WTC11 (cell line): ENCODE data around the gene TEX11. TPM values are rescaled to one million over a fixed set of nuclear protein-coding genes. Genes with fewer than 3 reads are reported as not detected.

Source experiments
- ATAC-seq: fragments of 200-7000 bp; cut with Tn5 transposase; 2 replicates; pipeline ENCODE4 v1.10.0; 2021; ENCODE audit warnings: mild to moderate bottlenecking, moderate library complexity
- CTCF ChIA-PET: fragments of 300-600 bp; sonication (Branson Sonifier 250); formaldehyde crosslinking; loops from one replicate; lab custom pipeline; 2021; ENCODE audit warnings: antibody characterized with exemption; lab: Charles Lee
- POLR2A ChIA-PET: fragments of 350-600 bp; sonication (Branson Sonifier 250); formaldehyde crosslinking; loops from one replicate; lab custom pipeline; 2021; ENCODE audit warnings: antibody characterized with exemption; lab: Charles Lee
- DNase-seq: peaks from one replicate; pipeline ENCODE4 v3.0.0; 2021; ENCODE audit warnings: low spot score
- H3K27ac Mint-ChIP-seq: 2 replicates; pipeline ENCODE4 v1.8.0; 2021; ENCODE audit warnings: mixed read lengths
- H3K27me3 Mint-ChIP-seq: 2 replicates; pipeline ENCODE4 v1.8.0; 2021; ENCODE audit warnings: low read depth, mild to moderate bottlenecking, moderate library complexity, mixed read lengths
- H3K36me3 Mint-ChIP-seq: 2 replicates; pipeline ENCODE4 v1.8.0; 2021; ENCODE audit warnings: mixed read lengths
- H3K4me1 Mint-ChIP-seq: 2 replicates; pipeline ENCODE4 v1.8.0; 2022; ENCODE audit warnings: mixed read lengths
- H3K4me3 Mint-ChIP-seq: 2 replicates; pipeline ENCODE4 v1.8.0; 2021; ENCODE audit warnings: mild to moderate bottlenecking, moderate library complexity, mixed read lengths
- H3K9me3 Mint-ChIP-seq: 2 replicates; pipeline ENCODE4 v1.8.0; 2021; ENCODE audit warnings: mixed read lengths
- CBFB ChIP-seq: sonication (generic); formaldehyde crosslinking; IDR thresholded peaks from 2 replicates; pipeline ENCODE4 v1.8.1; 2022; ENCODE audit warnings: mild to moderate bottlenecking, low read depth, missing genetic modification reagents
- CREM ChIP-seq: sonication (generic); formaldehyde crosslinking; IDR thresholded peaks from 2 replicates; pipeline ENCODE4 v1.8.1; 2022; ENCODE audit warnings: mild to moderate bottlenecking, missing genetic modification reagents, moderate library complexity
- E2F5 ChIP-seq: sonication (generic); formaldehyde crosslinking; IDR thresholded peaks from 2 replicates; pipeline ENCODE4 v1.8.1; 2022; ENCODE audit warnings: mild to moderate bottlenecking, moderate library complexity, missing genetic modification reagents
- FOXP1 ChIP-seq: sonication (generic); formaldehyde crosslinking; IDR thresholded peaks from 2 replicates; pipeline ENCODE4 v1.8.0; 2022; ENCODE audit warnings: missing genetic modification reagents, mild to moderate bottlenecking, moderate library complexity, borderline replicate concordance
- GTF2I ChIP-seq: fragments of 250-450 bp; sonication (Bioruptor Pico); conservative IDR thresholded peaks from 2 replicates; pipeline ENCODE4 v1.4.0; 2021; ENCODE audit warnings: mild to moderate bottlenecking
- HMGXB4 ChIP-seq: sonication (generic); formaldehyde crosslinking; IDR thresholded peaks from 2 replicates; pipeline ENCODE4 v1.8.1; 2023; ENCODE audit warnings: mild to moderate bottlenecking, moderate library complexity, missing genetic modification reagents
- JUN ChIP-seq: sonication (generic); formaldehyde crosslinking; IDR thresholded peaks from 2 replicates; pipeline ENCODE4 v1.8.0; 2023; ENCODE audit warnings: mild to moderate bottlenecking, missing genetic modification reagents
- MLX ChIP-seq: sonication (generic); formaldehyde crosslinking; IDR thresholded peaks from 2 replicates; pipeline ENCODE4 v1.8.1; 2023; ENCODE audit warnings: mild to moderate bottlenecking, missing genetic modification reagents, moderate library complexity
- PRDM15 ChIP-seq: sonication (generic); formaldehyde crosslinking; IDR thresholded peaks from 2 replicates; pipeline ENCODE4 v1.8.0; 2022; ENCODE audit warnings: missing genetic modification reagents
- PREB ChIP-seq: sonication (generic); formaldehyde crosslinking; IDR thresholded peaks from 2 replicates; pipeline ENCODE4 v1.8.1; 2022; ENCODE audit warnings: mild to moderate bottlenecking, missing genetic modification reagents, moderate library complexity, borderline replicate concordance
- SMAD3 ChIP-seq: sonication (generic); formaldehyde crosslinking; IDR thresholded peaks from 2 replicates; pipeline ENCODE4 v1.8.0; 2022; ENCODE audit warnings: missing genetic modification reagents, mild to moderate bottlenecking, borderline replicate concordance
- SOX15 ChIP-seq: fragments of 250-450 bp; sonication (Bioruptor Pico); IDR thresholded peaks from 2 replicates; pipeline ENCODE4 v1.9.0; 2021; ENCODE audit warnings: mild to moderate bottlenecking
- USF2 ChIP-seq: sonication (generic); formaldehyde crosslinking; IDR thresholded peaks from 2 replicates; pipeline ENCODE4 v1.8.1; 2023; ENCODE audit warnings: mild to moderate bottlenecking, missing genetic modification reagents, moderate library complexity
- ZMAT4 ChIP-seq: fragments of 250-450 bp; sonication (Bioruptor Pico); IDR thresholded peaks from 2 replicates; pipeline ENCODE4 v1.9.0; 2021; ENCODE audit warnings: mild to moderate bottlenecking
- ZNF121 ChIP-seq: sonication (generic); formaldehyde crosslinking; IDR thresholded peaks from 2 replicates; pipeline ENCODE4 v1.8.0; 2023; ENCODE audit warnings: missing genetic modification reagents
- ZNF425 ChIP-seq: fragments of 250-450 bp; sonication (Bioruptor Pico); conservative IDR thresholded peaks from 2 replicates; pipeline ENCODE4 v1.9.0; 2021; ENCODE audit warnings: mild to moderate bottlenecking
- ZNF512 ChIP-seq: sonication (generic); formaldehyde crosslinking; IDR thresholded peaks from 2 replicates; pipeline ENCODE4 v1.8.1; 2022; ENCODE audit warnings: missing genetic modification reagents, borderline replicate concordance
- total RNA-seq: library from RNA; stranded (reverse); gene quantifications from 3 replicates; pipeline ENCODE4 v1.2.3, GENCODE V29; 2021

The TEX11 gene
- total RNA-seq, 1 experiment from 2014 or later: 0.31 TPM

- DNase-seq: no peak
- CTCF ChIA-PET: interaction anchor here (0.7 kb wide), 1 partner anchor 307 kb away, joined by 3 read pairs; no protein-coding TSS in a partner anchor
- TF ChIP-seq PRDM15 (CRISPR knock-in tag) (no peak), JUN (CRISPR knock-in tag) (no peak), USF2 (CRISPR knock-in tag) (no peak), ZNF512 (CRISPR knock-in tag) (no peak), HMGXB4 (CRISPR knock-in tag) (no peak), CBFB (CRISPR knock-in tag) (no peak), SMAD3 (no peak), ZMAT4 (no peak), PREB (CRISPR knock-in tag) (no peak), SOX15 (CRISPR knock-in tag) (no peak), E2F5 (no peak), FOXP1 (CRISPR knock-in tag) (no peak), CREM (CRISPR knock-in tag) (no peak), MLX (no peak), ZNF121 (no peak), ZNF425 (CRISPR knock-in tag) (no peak), GTF2I (CRISPR knock-in tag) (no peak)
- TF ChIP-seq, all 79 proteins: peak for 0
These were observed 236.2 kb downstream of the TEX11 start for GRCh38 chrX:70672326-70672725.

More at GRCh38 chrX:70672326-70672725, 236.2 kb downstream of the TEX11 start:
- no peak overlapping the region for H3K27ac Mint-ChIP-seq
- no peaks in the 10 kb centered on the region; the same call in 1 of the 2 replicates for H3K27me3 Mint-ChIP-seq
- H3K9me3 Mint-ChIP-seq: peaks cover 7% of the 10 kb centered on the region; the same call in 1 of the 2 replicates
- no peak for ATAC-seq
- H3K4me3 Mint-ChIP-seq: no peak overlapping the region
- no peaks in the 10 kb centered on the region for H3K4me1 Mint-ChIP-seq
- no peaks in the 10 kb centered on the region for H3K36me3 Mint-ChIP-seq
- POLR2A ChIA-PET: no interaction called here
